ENCODE results near the gene BDH2.

DNA sequence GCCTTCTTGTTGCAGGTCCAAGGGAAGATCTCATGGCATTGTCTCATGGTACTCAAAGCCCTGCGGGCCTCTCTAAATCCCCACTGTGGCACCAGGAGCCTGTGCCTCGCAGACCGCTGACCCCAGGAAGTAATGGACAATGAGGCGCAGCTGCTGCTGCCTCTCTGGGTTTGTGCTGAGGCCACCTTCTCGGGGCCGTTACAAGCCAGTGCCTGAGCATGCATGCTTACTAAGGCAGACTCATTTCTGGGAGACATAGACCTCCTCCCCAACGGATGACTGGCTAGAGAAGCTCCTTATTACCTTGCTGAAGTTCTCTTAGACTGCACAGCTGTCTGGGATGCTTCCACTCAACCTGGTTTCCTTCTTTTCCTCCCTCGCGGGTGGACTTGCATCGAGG, 1.3 kb downstream of the BDH2 start:
- TF ChIP-seq, protein P1, sequence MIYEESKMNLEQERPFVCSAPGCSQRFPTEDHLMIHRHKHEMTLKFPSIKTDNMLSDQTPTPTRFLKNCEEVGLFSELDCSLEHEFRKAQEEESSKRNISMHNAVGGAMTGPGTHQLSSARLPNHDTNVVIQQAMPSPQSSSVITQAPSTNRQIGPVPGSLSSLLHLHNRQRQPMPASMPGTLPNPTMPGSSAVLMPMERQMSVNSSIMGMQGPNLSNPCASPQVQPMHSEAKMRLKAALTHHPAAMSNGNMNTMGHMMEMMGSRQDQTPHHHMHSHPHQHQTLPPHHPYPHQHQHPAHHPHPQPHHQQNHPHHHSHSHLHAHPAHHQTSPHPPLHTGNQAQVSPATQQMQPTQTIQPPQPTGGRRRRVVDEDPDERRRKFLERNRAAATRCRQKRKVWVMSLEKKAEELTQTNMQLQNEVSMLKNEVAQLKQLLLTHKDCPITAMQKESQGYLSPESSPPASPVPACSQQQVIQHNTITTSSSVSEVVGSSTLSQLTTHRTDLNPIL (CRISPR knock-in tag; IDR thresholded peaks at IDR 0.05; ENCODE audit: low read depth), result no peak
- TF ChIP-seq BACH2 (CRISPR knock-in tag; IDR thresholded peaks at IDR 0.05; ENCODE audit: borderline replicate concordance) (no peak), ISL1 (CRISPR knock-in tag; IDR thresholded peaks at IDR 0.05) (no peak), ZNF565 (CRISPR knock-in tag; conservative IDR thresholded peaks at IDR 0.05; ENCODE audit: low read depth) (no peak), ZC3H10 (CRISPR knock-in tag; IDR thresholded peaks at IDR 0.05) (no peak), TCF4 (CRISPR knock-in tag; IDR thresholded peaks at IDR 0.05; ENCODE audit: borderline replicate concordance) (no peak), ZFP3 (CRISPR knock-in tag; IDR thresholded peaks at IDR 0.05) (no peak), ZFP30 (CRISPR knock-in tag; IDR thresholded peaks at IDR 0.05) (no peak), GLIS3 (CRISPR knock-in tag; IDR thresholded peaks at IDR 0.05) (no peak), ZNF8 (CRISPR knock-in tag; IDR thresholded peaks at IDR 0.05) (no peak), RARB (CRISPR knock-in tag; IDR thresholded peaks at IDR 0.05) (no peak), ARNTL (CRISPR knock-in tag; IDR thresholded peaks at IDR 0.05; ENCODE audit: borderline replicate concordance, low read depth) (no peak), CSDC2 (CRISPR knock-in tag; IDR thresholded peaks at IDR 0.05) (no peak)
- TF ChIP-seq, protein P2, sequence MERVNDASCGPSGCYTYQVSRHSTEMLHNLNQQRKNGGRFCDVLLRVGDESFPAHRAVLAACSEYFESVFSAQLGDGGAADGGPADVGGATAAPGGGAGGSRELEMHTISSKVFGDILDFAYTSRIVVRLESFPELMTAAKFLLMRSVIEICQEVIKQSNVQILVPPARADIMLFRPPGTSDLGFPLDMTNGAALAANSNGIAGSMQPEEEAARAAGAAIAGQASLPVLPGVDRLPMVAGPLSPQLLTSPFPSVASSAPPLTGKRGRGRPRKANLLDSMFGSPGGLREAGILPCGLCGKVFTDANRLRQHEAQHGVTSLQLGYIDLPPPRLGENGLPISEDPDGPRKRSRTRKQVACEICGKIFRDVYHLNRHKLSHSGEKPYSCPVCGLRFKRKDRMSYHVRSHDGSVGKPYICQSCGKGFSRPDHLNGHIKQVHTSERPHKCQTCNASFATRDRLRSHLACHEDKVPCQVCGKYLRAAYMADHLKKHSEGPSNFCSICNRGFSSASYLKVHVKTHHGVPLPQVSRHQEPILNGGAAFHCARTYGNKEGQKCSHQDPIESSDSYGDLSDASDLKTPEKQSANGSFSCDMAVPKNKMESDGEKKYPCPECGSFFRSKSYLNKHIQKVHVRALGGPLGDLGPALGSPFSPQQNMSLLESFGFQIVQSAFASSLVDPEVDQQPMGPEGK (CRISPR knock-in tag; IDR thresholded peaks at IDR 0.05; ENCODE audit: borderline replicate concordance), result no peak

All from SK-N-SH treated with all-trans-retinoic acid at 6 μM for 48 hours (cell line).